ENCODE results near the gene NABP1. TPM values are rescaled to one million over a fixed set of nuclear protein-coding genes. Genes with fewer than 3 reads are reported as not detected.

Gene NABP1
- 74.7 and 136 TPM in 2 replicates for total RNA-seq (ENCODE audit: low replicate concordance)

- peak; percentile 96 for DNase-seq (ENCODE audit: low read depth)
- H3K4me3 ChIP-seq (ENCODE audit: low read depth, low read length): peak within 1 kb of the TSS; percentile 87
- no peak for TF ChIP-seq CTCF (IDR thresholded peaks at IDR 0.05; ENCODE audit: insufficient read depth, low read length)
These were observed at the start of gene NABP1 for GRCh38 chr2:191677646-191678436. NABP1 (plus strand) TSS chr2:191678136; CDS start chr2:191678615, 479 bp downstream.

GRCh38 chr2:191629001-191629453 is 48.9 kb upstream of the NABP1 start:
- TF ChIP-seq CTCF (IDR thresholded peaks at IDR 0.05; ENCODE audit: insufficient read depth, low read length): no peak
- H3K4me3 ChIP-seq (ENCODE audit: low read depth, low read length): no peak overlapping the region
- DNase-seq (ENCODE audit: low read depth): no peak

- no peak for TF ChIP-seq CTCF (IDR thresholded peaks at IDR 0.05; ENCODE audit: insufficient read depth, low read length)
- no peak for DNase-seq (ENCODE audit: low read depth)
- H3K4me3 ChIP-seq (ENCODE audit: low read depth, low read length): no peak overlapping the region
These were observed 47.8 kb upstream of the NABP1 start for GRCh38 chr2:191629976-191630712.

- no peak overlapping the region for H3K4me3 ChIP-seq (ENCODE audit: low read depth, low read length)
- no peak for TF ChIP-seq CTCF (IDR thresholded peaks at IDR 0.05; ENCODE audit: insufficient read depth, low read length)
- DNase-seq (ENCODE audit: low read depth): peak; percentile 72
These were observed 46.2 kb upstream of the NABP1 start for GRCh38 chr2:191631754-191632153.

GRCh38 chr2:191632426-191632825 is 45.5 kb upstream of the NABP1 start:
- no peak for TF ChIP-seq CTCF (IDR thresholded peaks at IDR 0.05; ENCODE audit: insufficient read depth, low read length)
- no peak overlapping the region for H3K4me3 ChIP-seq (ENCODE audit: low read depth, low read length)
- no peak for DNase-seq (ENCODE audit: low read depth)

- DNase-seq (ENCODE audit: low read depth): no peak
These were observed 43.1 kb upstream of the NABP1 start for GRCh38 chr2:191634791-191635190.

More at GRCh38 chr2:191634791-191635190, 43.1 kb upstream of the NABP1 start:
- H3K4me3 ChIP-seq (ENCODE audit: low read depth, low read length): no peak overlapping the region
- no peak for TF ChIP-seq CTCF (IDR thresholded peaks at IDR 0.05; ENCODE audit: insufficient read depth, low read length)
